Effector CD4-positive, alpha-beta T cell (primary cell): ENCODE measurements around the gene POU6F2.
"Not testable (repeated sequence)": the region's sequence is repeated elsewhere in the genome, so short reads cannot be mapped to it uniquely, and the experiment has no call there.

Experiments used
- DNase-seq: peaks from one replicate; pipeline ENCODE4 v3.0.0-alpha.2; 2020

Gene POU6F2

DNA sequence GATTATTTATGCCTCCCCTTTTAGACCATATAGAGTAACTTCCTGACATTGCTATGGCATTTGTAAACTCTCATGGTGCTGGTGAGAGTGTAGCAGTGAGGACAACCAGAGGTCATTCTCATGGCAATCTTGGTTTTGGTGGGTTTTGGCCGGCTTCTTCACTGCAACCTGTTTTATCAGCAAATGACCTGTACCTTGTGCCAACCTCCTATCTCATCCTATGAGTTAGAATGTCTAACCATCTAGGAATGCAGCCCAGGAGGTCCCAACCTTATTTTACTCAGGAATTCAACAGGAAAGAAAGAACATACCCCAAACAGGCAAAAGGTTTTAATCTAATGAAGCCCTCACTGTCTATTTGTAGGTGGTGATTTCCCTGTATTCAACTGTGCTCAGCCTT is 383.1 kb downstream of the POU6F2 start:
- DNase-seq: no peak

DNA sequence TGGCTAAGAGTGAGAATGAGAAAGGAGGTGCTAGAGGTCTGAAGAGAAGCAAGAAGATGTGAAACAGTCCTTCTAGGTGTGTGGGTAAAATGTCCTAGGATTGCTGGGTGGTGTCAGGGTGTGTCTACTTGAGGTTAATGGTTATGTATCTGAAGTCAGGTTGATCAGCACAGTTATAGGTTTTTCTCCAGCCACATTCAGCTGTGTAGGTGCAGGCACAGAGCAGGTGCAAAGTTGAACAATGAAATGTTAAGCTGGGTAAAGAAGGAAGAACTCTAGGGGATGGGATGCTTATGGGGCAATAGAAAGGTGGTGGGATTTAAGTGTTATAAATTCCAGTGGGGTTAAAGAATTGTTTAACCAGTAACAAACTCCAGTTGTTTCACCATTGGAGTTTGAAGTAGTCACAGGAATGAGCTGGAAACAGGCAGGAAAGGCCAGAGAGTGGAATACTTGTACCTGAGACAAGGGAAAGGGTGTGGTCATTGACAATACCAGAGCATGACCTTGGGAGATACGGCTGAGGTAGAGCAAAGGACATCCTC is 388.1 kb downstream of the POU6F2 start:
- no peak for DNase-seq

DNA sequence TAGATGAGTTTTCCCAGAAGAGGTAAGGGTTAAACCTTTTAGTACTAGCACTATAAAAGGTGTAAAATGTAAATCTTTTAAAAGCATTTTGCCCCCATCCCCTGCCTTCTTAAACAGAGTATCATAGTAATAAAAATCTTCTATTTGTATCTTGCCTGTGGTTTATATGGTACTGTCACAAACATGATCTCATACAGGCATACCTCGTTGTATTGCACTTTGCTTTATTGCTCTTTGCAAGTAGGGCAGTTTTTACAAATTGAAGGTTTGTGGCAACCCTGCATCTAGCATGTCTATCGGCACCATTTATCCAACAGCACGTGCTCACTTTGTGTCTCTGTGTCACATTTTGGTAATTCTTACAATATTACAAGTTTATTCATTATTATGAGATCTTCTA is 389.7 kb downstream of the POU6F2 start:
- no peak for DNase-seq

DNA sequence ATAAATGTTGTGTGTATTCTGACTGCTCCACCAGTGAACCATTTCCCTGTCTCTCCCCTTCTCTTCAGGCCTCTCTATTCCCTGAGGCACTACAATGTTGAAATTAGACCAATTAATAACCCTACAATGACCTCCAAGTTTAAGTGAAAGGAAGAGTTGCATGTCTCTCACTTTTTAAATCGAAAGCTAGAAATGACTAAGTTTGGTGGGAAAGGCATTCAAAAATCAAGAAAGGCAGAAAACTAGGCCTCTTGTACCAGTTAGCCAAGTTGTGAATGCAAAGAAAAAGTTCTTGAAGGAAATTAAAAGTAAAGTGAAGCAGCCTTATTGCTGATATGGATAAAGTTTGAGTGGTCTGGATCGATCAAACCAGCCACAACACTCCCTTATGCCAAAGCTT is 390.2 kb downstream of the POU6F2 start:
- DNase-seq: no peak

DNA sequence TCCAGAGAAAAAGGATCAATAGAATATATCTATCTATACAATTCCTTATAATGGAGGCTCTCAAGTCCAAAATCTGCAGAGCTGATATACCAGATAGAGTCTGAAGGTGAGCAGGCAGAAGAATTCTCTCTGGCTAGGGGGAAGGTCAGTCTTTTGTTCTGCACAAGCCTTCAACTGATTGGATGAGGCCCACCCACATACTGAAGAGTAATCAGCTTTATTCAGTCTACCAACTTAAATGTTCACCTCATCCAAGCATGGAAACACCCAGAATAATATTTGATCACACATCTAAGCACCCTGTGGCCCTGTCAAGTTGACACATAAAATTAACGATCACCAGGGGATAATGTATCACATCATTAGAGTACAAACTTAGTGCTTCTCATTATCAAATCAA is 394.7 kb downstream of the POU6F2 start:
- DNase-seq: no peak

DNA sequence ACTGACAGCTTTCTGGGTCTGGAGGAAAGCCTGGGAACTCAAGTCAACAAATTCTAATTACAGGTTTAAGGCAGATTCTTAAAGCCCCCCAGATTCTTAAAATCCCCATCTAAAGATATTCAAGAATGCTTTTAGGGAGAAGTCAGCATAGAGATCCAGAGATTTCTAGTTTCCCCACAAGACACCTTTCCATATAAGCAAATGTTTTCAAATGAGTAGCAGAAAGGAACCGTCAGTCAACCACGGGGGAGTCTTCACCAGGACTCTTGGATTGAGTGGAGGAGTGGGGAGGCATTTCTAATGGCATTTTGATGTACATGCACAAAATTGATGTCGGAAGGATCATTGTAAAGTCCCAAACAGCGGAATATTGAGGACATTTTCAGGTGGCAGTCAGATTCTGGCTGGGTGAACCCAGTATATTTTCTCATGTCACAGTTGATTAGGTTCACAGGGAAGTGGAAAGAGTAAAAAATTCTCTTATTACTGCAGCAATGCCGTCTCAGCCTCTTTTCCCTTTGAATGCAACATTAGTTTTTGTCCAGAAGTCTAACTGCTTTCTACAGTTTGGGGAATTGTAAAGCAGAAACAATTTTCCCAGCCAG is 396.8 kb downstream of the POU6F2 start:
- DNase-seq: no peak

DNA sequence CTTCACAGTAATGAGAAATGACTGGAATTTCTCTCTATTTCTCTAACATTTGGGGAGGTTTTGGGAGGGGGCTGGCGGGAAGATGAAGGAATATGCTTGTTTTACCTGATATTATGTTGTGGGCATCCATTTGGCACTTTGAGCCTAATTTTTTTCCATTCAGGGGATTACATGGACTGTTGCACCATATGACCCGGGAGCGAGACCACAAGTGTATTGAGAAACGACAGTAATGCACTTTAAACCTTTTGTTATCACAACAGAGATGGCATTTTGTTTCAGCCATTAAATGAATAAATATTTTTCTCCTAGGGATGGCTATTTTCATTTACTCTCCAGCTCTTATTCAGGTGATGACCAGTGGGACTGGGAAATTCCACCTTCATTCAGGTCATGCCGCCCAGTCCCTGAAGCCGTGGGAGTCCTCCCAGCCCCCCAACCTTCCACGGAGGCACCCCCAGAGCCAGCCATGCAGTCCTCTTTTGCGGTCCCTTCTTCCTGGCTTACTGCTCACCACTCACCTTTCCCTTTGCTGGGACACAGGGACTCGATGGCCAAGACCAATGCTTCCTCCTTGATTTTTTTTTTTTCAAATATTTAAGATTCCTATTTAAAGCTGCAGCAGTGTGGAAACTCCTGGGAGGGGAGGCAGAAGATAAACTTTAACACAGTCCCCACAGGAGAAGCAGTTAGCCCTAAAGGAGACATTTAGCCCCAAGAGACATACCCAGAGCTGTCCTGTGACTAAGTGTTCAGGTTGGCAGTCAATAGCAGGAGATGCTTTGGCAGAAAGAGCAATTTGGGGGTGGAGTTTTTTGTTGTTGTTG is 397.6 kb downstream of the POU6F2 start:
- DNase-seq: no peak

DNA sequence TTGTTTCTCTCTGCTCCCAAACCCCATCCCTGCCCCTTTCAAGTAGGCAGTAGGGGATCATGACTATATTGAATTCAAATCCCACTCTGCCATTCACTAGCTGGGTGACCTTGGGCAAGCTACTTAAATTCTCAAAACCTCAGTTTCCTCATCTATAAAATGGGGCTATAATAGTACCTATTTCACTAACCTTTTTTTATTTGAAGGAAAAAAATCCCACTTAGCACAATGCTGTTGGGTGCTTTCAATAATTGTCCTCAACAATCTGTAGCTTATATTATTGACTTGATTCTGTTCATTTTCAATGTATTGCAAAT is 398.1 kb downstream of the POU6F2 start:
- DNase-seq: no peak

DNA sequence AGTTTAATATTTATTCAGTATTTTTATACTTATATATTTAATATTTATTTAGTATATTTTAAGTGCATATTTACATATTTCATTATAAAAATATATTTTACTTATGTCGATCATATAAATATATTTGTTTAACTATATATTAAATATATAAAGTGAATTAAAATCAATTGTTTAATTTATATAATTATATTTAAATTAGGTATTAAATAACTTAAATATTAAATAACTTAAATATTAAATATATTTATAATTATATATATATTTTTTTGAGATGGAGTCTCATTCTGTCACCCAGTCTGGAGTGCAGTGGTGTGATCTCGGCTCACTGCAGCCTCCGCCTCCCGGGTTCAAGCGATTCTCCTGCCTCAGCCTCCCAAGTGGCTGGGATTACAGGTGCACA is 399.2 kb downstream of the POU6F2 start:
- not testable (repeated sequence) for DNase-seq

DNA sequence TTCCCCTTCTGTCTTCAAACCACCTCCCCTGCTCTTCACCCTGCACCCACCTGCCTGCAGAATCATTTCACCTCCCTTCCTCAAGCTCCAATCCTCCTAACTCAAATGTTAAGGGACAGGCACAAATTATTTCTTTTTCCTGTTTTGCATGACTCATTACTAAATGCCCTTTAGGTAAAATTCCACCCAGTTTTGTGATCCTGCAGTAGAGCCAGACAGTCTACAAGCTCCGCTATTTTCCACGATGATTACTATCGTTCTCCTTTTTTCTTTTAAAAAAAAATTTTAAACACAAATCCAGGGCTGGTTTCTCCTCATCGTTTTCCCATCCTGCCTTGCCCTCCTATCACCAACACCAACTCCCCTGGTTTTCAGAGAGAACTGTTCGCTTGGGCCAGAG is 401.7 kb downstream of the POU6F2 start:
- DNase-seq: no peak

DNA sequence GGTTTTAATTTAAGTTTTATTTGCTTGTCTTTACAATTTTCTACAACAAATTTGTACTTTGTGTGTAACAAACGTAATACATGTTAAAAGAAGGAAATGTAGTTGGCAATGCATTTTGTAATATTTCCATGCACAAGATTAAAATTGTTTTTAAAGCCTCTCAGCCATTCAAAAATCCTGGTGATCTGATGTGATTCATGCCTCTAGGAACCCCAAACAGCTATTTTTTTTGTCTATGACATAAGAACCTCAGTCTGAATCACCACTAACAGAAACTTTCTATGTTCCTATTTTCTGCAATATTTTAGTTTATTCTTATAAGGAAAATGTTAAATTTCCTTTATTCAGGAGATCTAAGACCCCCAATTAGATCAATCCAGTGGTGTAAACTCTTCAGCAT is 405.4 kb downstream of the POU6F2 start:
- DNase-seq: no peak

DNA sequence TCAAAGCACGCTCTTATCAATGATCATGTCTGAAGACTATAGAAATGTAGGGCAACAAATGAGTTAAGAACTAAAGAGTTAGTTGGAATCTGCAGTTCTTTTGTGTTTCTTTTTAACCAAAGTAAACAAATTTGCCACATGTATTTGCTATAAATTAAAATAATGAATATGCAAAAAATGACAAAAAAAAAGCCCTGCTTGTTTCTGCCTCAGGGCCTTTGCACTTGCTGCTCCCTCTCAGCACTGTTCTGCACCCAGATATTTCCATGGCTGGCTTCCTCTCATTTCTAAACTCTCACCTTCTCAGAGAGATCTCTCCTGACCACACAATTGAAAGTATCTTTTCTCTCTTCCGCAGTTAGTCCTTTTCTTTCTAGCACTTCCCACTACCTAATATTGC is 406.7 kb downstream of the POU6F2 start:
- no peak for DNase-seq

DNA sequence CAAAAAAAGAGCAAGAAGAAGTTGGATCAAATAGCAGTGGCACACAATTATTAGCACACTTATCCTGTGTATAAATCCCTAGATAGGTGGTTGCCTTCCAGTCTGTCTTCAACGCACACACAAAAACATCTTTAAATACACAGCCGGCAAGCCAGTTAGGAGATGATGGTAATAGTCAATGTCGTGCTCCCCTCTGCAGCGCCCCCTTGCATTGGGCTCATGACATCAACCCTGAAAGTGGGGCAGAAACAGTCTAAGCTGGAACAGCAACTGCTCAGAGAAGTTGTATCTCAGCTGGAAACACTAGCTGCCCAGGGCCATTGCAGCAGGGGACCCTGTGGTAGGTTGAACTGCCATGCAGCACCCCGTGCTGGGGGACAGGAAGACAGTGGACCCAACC is 409.0 kb downstream of the POU6F2 start:
- DNase-seq: no peak

DNA sequence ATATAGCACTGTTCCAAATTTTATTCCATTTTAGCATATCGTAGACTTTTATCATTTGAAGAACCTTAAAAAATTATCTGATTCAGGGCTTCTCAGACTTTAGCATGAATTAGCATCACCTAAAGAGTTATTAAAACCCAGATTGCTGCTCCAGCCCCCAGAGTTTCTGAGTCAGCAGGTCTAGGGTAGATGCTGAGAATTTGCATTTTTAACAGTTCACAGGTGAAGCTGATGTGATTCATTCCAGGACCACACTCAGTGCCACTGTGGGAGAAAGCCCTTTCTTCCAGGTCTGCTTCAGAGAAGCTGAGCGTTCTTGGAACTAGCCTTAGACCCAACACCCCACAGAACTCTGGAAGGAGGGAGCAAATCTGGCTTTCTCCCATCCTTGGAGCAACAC is 414.4 kb downstream of the POU6F2 start:
- DNase-seq: no peak

DNA sequence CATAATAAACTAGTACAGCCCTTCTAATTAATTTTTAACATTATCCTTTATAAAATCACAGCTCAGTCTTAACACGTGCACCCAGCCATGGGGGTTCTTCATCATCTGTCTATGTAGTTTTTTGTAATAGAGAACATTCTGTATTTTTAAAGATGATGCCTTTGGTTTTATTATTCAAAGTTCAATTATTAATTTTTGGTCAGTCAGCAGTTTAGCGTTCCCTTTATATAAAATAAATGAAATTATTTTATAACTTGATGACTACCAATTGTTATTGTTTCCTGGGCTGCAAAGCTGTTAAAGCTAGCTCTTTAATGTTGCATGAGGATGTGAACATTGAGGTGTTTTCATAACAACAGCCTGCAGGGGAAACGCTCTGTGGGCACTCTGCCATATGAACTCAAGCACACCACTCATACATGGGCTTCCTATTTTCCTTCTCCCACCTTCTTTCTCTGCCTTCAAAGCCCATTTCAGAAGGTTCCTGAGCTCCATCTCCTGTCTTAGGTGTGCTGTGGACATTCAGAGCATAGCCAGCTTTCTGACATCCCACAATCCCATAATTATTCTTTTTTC is 416.5 kb downstream of the POU6F2 start:
- DNase-seq: no peak

DNA sequence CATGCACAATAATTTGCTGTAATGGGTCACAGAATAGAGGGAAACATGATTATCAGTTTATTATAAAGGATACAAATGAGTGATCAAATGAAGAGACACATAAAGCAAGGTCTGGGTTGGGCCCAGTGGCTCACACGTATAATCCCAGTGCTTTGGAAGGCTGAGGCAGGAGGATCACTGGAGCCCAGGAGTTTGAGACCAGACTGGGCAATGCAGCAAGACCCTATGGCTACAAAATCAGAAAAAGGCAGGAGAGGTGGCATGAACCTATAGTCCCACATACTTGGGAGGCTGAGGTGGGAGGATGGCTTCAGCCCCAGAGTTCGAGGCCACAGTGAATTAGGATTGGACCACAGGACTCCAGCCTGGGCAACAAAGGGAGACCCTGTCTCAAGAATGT is 421.7 kb downstream of the POU6F2 start:
- DNase-seq: no peak

DNA sequence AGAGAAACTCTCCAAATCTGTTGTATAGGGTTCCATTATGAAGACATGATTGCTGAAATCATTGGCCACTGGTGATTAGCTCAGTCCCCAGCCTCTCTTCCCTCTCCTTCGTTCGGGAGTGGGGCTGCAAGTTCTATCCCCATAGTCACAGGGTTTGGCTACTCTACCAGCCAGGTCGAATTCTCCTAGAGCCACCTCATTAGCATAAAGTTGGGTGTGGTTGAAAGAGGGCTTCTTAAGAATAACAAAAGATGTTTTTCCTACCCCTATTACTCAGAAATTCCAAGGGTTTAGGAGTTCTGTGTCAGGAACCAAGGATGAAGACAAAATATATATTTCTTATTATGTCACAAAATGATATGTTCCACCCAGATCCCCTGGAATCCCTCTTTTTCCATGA is 422.3 kb downstream of the POU6F2 start:
- no peak for DNase-seq

DNA sequence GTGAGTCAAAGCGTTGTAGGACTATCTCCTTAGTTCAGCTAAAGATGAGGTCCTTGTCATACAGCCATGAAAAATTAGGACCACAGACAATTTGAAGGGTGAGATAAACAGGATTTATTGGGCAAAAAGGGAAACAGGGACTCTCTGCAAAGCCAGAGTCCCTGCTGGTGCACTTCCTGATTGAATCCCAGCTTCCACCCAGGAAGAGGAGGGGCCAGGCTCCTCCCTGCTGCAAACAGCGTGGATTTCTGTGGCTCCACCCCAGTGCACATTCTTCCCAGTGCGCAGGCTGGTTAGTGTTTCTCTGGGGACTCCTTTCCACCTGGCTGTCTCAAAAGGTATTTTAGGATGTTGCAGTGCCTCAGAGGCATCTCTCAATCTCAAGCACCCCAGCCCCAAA is 423.1 kb downstream of the POU6F2 start:
- DNase-seq: no peak

DNA sequence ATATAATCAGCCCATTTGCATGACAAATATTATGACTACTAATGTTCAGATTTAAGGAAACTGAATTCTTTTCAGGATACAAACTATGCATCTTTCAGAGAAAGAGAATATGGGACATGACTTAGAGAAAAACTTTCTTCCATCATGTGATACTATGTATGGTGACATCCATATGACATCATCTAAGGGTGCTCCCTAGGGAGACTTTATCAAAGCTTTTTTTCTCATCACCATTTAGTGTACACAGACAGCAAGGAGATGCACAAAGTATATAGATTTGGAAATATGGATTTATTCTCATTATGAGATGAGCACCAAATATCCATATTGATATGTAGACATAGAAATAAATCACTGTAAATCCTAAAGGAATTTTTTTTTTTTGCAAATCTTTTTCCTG is 424.3 kb downstream of the POU6F2 start:
- no peak for DNase-seq

DNA sequence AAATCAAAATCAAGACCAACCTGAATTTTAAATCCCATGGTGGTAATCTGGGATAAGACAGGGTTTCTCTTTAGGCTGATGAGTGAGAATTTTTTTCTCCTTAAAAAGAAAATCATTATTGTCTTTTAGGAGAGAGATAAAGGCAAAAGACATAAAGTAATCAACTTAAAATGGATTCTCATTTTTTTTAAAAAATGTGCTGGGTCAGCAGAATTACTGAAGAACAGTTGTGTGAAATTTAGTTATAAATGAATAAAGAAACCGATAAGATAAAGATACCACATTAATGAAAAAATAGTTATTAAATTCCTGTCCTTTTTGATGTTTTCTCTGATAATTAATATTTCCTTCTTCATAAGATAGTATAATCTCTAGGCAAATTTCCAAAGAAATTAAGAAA is 427.2 kb downstream of the POU6F2 start:
- DNase-seq: no peak

DNA sequence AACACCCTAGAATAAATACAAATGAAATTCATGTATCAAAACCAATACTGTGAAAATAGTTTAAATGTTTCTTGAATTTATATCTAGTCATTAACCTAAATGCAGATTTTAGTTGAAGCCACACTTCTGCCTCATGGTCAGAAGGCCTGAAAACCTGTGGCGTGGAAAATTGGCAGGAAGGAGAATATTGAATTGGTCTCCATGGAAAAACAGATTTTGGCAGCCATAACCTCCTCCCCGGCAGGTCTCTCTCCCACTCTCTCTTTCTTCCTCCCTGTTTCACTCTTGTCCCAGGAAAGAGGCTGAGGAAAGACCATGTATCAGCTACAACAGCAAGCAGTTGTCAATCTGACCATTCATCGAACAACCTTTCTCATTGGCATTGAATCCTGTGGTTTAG is 427.9 kb downstream of the POU6F2 start:
- no peak for DNase-seq

DNA sequence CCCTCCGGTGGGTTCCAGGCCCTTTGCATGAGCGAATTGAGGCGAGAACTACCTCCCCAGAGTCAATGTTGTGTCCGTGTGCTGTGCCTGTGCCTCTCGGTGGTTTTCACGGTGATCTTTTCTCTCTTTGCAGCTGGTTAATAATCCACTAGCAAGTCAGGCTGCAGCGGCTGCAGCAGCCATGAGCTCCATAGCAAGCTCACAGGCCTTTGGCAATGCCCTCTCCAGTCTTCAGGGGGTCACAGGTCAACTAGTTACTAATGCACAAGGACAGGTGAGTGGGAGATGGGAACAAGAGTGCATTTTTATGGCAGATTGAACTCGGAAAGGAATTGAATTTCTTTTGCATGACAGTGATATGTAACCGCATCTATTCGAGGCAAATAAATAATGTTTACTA is 428.8 kb downstream of the POU6F2 start:
- no peak for DNase-seq

DNA sequence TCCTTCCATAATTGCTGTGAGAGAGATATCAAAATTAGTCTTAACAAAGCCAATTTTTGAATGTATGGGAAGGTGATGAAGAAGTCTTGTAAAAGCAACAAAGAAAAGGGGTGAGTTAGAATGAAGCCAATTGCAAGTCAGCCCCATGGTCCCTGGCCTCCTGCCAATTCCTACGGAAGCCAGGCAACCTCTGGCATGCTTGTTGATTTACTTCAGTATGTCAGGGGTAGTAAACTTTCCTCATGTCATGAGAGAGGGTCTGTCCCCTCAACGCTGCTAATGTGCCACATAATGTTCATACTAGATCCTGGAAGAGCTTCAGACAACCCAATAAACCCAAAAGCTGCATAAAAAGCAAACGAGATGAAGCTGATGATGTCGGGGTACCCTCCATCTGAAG is 429.4 kb downstream of the POU6F2 start:
- no peak for DNase-seq

DNA sequence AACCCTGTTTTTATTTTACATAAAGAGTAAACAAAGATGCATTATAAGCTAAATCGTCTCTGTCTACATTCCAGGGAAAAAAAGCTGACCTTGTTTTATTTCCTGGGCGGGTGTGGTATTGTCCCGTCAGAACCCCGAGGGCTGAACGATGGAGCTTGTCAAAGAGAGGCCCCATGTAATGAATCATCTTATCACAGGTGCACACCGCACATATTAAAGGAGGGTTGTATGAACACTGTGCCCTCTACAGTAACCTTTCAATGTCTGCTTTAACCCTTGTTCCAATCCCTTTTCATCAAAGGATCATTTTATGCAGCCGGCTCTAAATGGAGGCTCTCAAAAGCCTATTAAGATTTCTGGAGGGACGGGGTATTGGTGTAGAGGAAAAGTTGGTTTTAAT is 430.0 kb downstream of the POU6F2 start:
- no peak for DNase-seq
